ENCODE data around the gene ZNF554. TPM values are rescaled to one million over a fixed set of nuclear protein-coding genes. Genes with fewer than 3 reads are reported as not detected.
"Not testable (repeated sequence)": the region's sequence is repeated elsewhere in the genome, so short reads cannot be mapped to it uniquely, and the experiment has no call there.

ZNF554 gene
- polyA plus RNA-seq, 1 donor, result 11.1 TPM

DNA sequence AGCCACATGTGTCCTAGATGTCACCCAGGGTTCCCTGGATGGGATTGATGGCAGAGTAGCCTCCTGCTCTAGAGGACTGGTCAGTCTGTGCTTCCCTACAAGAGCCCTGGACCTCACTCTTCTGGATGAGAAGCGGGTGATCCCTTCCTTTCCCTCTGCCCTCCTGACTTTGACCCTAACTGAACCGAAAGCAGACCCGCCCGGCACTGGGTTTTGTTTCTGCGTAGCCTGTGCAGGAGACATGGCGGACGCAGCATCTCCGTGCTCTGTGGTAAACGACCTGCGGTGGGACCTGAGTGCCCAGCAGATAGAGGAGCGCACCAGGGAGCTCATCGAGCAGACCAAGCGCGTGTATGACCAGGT is 29.5 kb upstream of the ZNF554 start:
- no peak for DNase-seq

DNA sequence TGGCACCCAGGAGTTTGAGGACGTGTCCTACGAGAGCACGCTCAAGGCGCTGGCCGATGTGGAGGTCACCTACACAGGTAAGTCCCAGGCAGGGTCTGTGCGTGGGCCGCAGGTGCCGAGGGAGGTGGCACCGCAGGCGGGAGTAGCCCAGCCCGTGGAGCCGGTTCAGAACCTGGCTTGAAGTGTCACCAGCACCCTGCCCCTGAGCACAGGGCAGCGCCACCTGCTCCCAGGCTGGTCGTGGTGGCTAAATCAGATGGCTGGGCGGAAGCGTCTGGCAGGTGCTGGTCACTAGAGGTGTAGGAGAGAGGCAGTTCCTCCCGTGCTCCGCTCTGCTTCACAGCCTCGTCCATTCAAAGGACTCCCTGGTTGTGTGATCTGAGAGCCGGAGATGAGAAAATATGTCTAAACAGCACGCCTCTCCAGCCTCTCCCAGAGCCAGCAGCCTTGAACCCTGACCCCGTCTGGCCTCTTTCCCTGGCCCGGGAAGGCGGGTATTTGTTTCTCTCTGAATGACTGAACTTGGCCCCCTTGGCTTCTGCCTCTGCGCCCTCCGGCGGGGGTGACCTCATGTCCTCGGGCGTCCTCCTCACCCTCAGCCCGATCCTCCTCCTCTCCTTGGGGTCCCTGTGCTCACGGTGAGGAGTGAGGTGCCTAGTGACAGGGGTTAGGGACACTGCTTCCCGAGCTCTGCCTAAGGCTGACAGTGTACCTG is 29.0 kb upstream of the ZNF554 start:
- DNase-seq, result no peak

DNA sequence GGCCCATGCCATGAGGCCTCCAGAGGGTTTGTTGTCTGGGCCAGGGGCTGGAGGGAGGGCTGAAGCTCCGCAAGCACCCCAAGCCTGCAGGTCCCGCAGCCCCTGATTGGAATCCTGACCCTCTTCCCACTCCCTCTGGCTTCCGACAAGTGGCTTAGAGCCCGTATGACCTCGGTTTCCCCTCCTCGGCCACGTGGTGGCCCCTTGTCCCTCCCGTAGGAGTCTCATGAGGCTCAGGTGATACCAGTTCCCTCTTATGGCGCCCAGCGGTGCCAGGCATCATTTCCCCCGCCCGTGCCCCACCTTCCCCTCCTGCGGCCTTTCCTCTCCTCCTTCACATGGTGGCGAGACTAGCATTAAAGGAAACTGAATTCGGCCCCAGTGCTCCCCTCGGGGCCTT is 28.2 kb upstream of the ZNF554 start:
- no peak for DNase-seq

DNA sequence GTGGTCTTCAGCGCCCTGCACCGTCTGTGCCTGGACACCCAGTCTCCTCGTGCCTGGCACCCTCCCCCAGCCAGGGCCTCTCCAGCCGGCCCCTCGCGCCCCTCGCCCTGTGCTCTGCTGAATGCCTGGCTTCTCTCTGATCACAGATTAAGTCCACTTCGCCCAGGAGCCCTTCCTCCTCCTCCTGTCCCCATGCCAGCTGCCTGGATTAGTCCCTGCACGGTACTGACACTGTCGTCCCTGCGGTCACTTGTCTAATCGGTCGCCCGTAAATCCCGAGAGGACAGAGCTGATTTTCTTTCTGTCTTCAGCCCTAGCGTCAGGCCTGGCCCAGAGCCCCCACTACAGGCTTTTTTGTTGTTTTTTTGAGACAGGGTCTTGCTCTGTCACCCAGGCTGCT is 27.8 kb upstream of the ZNF554 start:
- DNase-seq, result no peak

DNA sequence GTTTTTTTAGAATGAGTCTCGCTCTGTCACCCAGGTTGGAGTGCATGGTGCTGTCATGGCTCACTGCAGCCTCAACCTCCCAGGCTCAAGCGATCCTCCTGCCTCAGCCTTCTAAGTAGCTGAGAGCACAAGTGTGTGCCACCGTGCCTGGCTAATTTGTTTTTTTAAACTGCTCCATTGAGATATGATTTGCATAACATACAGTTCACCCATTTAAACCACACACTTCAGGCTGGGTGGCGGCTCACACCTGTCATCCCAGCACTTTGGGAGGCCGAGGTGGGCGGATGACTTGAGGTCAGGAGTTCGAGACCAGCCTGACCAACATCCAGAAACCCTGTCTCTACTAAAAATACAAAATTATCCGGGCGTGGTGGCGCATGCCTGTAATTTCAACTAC is 27.0 kb upstream of the ZNF554 start:
- DNase-seq, result not testable (repeated sequence)

DNA sequence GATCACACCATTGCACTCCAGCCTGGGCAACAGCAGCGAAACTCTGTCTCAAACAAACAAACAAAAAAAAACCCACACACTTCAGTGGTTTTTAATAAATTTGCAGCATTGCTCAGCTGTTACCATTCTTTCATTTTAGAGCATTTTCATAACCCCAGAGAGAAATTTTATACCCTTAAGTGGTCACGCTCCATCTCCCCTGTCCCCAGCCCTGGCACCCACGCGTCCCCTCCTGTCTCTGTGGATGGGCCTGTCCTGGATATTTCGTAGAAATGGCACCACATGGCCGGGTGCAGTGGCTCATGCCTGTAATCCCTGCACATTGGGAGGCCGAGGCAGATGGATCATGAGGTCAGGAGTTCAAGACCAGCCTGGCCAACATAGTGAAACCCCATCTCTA is 26.5 kb upstream of the ZNF554 start:
- DNase-seq, result no peak

DNA sequence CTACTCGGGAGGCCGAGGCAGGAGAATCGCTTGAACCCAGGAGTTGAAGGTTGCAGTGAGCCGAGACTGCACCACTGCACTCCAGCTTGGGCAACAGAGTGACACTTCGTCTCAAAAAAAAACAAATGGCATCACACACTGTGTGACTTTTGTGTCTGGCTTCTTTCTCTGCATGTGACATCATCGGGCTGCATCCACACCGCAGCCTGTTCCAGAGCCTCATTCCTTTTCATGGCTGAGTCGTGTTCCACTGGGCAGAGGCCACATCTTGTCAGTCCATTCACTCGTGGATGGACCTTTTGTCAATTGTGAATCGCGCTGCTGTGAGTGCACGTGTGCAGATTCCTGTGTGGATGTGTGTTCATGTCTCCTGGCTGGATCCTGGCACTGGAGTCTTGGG is 26.1 kb upstream of the ZNF554 start:
- no peak for DNase-seq

DNA sequence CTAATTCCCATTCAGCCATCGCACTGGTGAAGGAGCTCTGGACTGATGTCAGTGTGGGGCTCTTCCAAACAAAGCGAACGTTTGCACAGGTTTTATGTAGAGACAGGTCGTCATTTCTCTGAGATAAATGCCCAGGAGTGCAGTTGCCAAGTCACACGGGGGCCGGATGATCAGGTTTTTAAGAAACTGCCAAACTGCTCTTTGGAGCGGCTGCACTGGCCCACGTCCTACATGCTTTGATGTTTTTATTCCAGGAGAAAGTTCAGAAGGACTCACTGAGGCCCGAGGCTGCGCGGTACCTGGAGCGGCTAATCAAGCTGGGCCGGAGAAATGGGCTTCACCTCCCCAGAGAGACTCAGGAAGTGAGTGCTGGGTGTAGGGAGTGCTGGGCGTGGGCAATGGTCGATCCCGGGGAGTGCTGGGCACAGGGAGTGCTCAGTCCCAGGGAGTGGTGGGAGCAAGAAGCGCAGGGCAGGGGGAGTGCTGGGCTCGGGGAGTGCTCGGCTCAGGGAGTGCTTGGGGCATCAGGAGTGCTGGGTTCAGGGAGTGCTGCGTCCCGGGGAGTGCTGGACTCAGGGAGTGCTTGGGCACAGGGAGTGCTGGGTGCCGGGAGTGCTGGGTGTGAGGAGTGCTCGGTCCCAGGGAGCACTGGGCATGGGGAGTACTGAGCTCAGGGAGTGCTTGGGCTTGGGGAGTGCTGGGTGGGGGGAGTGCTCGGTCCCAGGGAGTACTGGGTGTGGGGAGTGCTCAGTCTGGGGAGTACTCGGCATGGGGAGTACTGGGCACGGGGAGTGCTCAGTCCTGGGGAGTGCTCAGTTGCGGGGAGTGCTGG is 23.6 kb upstream of the ZNF554 start:
- no peak for DNase-seq

DNA sequence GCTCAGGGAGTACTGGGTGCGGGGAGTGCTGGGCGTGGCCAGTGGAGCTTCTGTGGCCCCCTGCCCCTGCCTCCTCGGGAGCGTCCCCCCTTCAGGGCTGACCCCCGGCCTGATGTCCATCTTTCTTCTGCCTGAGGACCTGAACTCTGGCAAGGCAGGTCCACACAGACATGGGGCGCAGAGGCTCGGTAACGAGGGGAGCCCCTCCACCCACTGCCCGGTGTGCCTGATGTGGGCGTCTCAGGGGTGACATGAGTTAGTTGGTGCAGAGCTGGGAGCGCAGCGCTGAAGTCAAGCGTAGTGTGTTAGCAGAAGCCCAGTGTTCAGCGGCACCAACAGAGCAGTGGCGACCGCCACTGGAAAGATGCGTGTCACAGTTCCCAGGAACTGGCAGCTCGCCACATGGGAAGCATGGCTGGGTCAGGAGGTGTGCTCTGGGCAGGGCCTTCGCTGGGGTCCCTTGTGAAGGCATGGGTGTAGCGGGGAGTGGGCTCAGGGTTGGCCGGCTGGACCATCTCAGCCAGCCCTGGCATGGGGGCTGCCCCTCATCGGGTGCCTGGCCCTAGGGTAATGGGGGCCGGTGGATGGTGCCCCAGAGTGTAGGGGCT is 22.9 kb upstream of the ZNF554 start:
- no peak for DNase-seq

DNA sequence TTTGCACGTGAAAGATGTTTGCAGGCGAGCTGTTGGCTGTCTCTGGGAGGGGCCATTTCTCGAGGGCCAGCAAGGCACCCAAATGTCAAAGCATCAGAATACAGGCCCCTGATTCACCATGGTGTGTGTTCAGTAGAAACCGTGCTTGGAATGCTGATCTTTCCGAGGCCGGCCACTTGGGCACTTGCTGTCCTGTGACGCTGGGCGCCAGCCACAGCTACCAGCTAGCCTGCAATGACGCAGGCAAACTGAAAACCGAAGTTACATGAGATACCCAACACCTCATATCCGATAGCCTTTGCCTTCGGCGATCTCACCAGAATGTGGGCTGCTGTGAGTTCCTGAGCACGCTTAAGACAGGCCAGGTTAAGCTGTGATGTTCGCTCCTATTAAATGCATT is 22.4 kb upstream of the ZNF554 start:
- no peak for DNase-seq

DNA sequence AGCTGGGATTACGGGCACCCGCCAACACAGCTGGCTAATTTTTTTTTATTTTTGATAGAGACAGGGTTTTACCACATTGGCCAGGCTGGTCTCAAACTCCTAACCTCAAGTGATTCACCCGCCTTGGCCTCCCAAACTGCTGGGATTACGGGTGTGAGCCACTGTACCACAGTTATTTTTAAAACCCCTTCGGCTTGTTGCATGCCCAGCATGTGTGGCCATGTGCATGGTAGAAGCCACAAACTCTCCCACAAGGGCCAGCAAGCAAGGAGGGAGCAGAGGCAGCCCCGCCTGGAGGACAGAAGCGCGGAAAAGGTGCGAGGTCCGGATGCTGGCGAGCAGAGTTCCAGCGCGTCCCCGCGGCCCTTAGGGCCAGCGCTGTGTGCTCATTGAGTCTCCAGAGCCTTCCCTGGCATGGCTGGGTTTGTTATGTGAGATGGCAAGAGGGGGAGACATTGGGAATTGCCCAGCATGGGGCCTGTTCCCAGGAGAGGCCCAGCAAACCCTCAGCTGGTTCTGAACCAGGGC is 21.4 kb upstream of the ZNF554 start:
- no peak for DNase-seq

DNA sequence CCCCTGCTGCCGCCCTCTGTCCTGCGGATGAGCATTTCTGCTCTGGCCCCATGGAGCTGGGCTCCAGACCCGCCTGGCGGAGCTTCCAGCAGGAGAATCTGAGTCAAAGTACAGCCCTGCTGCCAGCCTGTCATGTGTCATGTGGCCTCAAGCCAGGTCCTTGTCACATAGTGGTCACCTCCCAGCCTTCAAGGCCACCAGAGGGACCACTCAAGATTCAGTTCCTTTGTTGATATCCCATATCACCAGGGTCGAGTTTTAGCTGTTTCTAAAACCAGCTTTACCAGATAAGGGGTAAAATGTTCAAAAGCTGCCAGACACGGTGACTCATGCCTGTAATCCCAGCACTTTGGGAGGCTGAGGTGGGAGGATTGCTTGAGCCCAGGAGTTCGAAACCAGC is 20.9 kb upstream of the ZNF554 start:
- no peak for DNase-seq

DNA sequence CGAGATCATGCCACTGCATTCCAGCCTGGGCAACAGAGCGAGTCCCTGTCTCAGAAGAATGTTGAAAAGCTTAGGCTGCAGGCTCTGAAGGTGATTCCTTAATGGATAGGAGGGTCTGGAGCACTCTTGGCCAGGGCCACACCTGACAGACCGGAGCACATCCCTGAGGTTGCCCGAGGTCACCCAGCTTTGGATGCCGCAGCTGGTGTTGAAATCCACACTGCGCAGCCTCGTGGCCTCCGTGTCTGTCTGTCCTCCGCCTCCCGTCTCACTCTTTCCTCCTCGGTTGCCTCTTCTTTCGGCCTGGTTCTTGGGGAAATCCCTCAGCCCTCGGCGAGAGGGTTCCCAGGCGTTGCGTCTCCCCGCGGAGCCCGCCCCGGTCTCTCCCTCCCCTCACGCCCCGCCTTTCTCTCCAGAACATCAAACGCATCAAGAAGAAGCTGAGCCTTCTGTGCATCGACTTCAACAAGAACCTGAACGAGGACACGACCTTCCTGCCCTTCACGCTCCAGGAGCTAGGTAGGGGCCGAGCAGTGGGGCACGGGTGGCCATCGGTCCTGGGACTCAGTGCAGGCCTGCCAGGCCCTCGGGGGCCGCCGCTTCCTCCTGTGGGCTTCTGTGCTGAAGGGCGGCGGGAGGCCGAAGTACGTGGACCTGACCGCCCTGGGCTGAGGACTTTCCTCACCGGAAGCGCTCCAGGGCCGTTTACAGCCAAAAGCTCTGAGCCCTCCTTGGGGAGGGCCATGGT is 20.2 kb upstream of the ZNF554 start:
- no peak for DNase-seq

DNA sequence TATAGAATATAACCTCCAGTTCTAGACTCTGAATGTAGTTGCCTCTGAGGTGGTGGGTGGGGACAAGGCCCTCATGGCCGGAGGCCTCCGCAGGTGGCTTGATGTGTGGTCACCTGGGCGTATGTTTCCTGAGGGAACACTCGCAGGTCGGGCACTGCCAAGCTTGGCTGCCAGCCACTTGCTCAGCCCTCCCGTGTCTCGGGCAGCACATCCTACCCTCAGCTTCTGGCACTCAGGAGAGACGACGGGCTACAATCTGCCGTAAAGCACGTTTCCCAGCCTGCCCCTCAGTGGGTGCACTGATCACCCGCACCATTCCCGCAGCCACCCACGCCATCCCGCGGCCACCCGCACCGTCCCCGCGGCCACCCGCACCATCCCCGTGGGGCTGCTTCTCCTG is 19.2 kb upstream of the ZNF554 start:
- DNase-seq, result no peak

DNA sequence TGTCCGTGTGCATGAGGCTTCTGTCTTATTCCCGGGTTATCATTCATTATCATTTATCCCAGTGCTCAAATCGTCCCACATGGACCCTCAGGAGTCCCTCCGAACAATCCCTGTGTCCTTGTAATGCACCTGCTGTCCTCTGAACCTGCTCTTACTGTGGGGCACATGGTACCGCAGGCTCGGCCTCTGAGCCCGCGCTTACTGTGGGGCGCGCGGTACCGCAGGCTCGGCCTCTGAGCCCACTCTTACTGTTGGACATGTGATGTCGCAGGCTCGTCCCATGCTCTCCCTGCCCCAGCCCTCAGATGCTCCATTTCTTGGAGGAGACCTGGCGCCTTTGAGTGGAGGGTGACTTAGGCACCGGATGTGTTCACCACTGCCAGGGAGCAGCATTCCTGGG is 16.8 kb upstream of the ZNF554 start:
- DNase-seq, result no peak

DNA sequence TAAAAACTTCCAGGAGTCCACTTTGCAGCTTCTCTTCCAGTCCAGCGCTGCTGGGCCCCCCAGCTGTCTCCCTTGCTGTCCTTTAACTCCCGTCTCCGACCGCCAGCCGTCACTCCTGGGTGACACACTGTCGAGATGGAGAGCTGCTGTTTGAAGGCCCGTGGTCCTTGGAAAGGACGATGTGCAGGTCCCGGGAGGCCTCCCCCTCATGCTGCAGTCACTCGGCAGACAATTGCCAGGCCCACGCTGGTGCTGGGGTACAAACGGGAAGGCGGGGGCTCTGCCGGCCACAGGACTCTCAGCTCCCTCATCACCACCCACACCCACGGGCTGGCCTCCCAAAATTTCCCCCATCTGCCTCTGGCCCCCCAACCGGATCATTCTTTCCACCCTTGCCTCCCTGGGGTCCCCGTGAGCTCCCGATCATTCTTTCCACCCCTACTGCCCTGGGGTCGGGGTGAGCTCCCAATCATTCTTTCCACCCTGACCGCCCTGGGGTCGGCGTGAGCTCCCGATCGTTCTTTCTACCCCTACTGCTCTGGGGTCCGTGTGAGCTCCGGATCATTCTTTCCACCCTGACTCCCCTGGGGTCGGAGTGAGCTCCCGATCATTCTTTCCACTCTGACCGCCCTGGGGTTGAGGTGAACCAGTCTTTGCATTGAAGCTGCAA is 16.0 kb upstream of the ZNF554 start:
- DNase-seq, result no peak

DNA sequence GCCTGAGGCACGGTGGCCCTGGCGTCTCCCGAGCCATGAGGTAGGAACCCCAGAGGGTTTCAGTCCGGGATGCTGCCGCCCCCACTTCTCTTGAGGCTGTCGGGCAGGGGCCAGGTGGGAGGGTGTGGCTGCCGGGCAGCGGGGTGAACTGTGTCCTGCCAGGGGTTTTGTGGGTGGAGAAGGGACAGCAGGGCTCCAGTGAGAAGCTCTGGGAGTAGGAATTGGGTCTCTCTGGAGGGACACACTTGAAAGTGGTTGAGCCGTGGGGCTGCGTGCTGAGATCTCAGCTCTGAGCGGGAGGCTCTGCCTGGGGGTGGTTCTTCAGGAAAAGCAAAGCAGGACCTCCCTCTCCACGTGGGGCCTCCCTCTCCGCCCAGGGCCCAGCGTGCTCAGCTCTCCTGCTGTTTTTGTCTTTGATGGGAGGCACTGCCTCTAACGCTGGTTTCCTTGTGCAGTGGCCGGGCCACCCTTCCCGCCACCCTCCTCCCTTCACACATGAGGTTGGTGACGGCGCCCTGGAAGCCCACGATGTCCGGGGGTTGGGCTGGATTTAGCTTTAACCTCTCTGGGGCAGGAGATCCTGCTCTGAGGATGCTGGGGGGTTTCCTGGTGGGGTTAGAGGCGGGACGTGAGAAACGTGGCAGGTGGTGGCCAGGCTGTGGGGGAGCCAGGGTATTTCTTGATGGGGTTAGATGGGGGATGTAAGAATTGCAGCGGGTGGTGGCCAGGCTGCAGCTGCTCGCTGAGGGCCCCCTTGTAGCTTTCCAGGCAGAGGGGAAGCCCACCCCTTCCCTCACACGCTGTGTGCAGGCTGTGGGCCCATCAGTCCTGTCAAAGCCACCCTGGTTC is 15.3 kb upstream of the ZNF554 start:
- no peak for DNase-seq

DNA sequence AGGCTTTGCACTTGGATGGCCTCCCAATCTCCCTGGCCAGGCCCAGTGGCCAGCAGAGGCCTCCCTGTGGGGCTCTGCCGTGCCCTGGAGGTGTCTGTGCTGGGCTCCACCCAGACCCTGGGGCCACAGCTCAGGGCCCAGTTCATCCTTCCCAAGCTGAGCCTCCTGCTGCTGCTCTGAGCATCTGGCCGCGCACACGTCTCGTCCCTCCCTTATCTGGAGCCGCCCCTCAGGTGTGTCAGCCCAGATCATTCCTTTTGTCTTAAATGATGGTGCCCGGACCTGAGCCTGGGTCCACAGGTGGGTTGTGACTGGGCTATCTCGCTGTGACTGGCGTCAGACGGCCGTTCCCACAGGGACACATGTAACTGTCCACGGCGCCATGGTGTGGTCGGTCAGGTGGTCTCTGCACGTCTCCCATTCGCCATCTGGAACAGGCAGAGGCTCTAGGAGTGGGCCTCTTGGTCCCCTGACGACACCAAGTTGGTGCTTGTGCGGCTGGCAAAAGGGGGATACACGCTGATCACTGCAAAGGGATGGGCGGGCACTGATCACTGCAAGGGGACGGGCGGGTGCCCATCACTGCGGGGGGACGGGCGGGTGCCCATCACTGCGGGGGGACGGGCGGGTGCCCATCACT is 14.3 kb upstream of the ZNF554 start:
- DNase-seq, result no peak

DNA sequence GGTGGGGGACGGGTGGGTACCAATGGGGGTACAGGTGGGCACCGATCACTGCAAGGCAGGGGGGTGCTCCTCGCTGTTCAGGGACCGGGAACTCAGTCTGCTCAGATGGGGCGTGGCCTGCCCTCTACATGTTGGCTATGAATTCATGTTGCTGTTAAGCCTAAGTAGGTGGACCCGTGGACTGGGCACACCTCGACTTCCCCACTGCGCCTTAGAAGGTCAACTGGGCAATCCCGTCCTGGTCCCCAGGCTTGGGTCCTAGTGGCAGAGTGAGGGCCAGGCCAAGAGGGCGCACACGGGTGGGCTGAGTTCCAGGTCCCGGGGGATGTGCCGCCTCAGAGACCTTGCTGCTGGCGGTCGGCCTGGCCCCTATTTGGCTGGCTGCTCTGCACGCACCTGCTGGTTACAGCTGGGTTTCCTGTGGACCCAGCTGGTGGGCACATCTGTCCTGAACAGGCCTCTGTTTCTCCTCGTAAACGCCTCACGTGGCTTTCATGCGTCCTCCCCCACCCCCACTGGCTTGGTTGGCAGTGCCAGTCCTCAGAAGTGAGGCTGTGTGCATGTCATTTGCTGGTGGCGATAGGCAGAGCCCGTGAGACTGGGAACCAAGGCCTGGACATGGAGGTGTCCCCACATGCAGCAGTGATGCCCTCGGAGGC is 13.5 kb upstream of the ZNF554 start:
- DNase-seq, result no peak
